NCI-H345 treated with DMSO at 0.1 percent for 48 hours (cell line): ENCODE results near the gene ACVR2A.

ENCODE experiments used
- DNase-seq: peaks from one replicate; lab custom pipeline; 2025; ENCODE audit not compliant: unreplicated experiment; lab: John Stamatoyannopoulos, UW

Gene ACVR2A

DNA sequence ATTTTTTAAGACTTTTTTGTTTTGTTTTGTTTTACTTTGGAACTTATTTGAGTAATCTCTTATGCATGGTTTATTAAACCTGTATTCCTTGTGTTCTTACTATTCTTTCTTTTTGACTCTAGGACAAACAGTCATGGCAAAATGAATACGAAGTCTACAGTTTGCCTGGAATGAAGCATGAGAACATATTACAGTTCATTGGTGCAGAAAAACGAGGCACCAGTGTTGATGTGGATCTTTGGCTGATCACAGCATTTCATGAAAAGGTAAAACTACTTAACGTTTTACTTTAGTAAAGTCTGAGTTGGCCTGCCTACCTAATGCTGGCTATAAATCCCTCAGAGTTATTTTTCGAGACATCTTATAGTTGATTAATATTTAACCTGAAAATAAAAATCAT is 72.3 kb downstream of the ACVR2A start:
- no peak for DNase-seq

DNA sequence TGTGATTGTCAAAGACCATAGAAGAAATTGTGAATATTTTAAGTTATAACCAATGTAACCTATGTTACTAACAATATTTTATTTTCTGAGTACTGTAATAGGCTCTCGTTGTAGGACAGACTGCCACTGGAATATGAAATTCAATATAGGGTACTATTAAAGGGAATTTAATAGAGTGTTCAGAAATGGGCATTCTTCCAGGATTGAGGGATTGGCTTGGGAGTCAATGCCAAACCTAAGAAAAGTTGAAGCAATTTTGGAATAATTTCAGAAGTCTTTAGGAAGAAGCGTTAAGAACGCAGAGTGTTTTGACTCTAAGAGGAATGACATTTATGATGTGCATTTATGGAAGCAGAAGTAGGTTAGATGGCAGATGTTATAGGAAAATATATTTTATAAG is 79.0 kb downstream of the ACVR2A start:
- DNase-seq = no peak

- DNase-seq = no peak
Measured at GRCh38 chr2:147924647-147925046, 79.8 kb downstream of the ACVR2A start.

GRCh38 chr2:147925886-147926285 is 81.1 kb downstream of the ACVR2A start:
- DNase-seq = no peak

DNA sequence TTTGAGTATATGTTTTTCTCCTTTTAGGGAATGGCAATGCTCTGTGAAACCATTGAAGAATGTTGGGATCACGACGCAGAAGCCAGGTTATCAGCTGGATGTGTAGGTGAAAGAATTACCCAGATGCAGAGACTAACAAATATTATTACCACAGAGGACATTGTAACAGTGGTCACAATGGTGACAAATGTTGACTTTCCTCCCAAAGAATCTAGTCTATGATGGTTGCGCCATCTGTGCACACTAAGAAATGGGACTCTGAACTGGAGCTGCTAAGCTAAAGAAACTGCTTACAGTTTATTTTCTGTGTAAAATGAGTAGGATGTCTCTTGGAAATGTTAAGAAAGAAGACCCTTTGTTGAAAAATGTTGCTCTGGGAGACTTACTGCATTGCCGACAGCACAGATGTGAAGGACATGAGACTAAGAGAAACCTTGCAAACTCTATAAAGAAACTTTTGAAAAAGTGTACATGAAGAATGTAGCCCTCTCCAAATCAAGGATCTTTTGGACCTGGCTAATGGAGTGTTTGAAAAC is 82.3 kb downstream of the ACVR2A start:
- DNase-seq = no peak

DNA sequence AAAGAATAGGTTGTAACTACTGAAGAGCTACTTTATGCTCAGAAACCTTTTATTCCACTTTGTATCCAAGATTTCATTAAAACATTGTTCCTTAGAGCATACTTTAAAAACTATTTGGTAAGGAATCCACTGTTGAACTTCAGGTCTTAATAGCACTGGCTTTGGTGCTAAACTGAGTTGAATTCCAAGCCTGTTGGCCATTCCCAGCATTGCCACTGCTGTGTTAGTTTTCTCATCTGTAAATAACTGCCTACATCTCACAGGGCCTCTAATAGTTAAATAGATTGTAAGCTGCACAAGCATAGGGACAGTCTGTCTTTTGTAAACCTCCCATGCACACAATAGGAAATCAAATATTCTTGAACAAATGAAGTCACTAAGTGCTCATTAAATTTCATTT is 89.1 kb downstream of the ACVR2A start:
- no peak for DNase-seq

GRCh38 chr2:147934881-147935620 is 90.2 kb downstream of the ACVR2A start:
- no peak for DNase-seq

- peak; percentile 32 for DNase-seq
Measured at GRCh38 chr2:147937744-147938349, 93.0 kb downstream of the ACVR2A start.

- DNase-seq = no peak
Measured at GRCh38 chr2:147939313-147939712, 94.5 kb downstream of the ACVR2A start.

- DNase-seq = no peak
Measured at GRCh38 chr2:147945660-147946059, 100.8 kb downstream of the ACVR2A start.

GRCh38 chr2:147952118-147952517 is 107.3 kb downstream of the ACVR2A start:
- no peak for DNase-seq

- no peak for DNase-seq
Measured at GRCh38 chr2:147968571-147968970, 123.7 kb downstream of the ACVR2A start.

- DNase-seq = no peak
Measured at GRCh38 chr2:147976102-147976501, 131.3 kb downstream of the ACVR2A start.

DNA sequence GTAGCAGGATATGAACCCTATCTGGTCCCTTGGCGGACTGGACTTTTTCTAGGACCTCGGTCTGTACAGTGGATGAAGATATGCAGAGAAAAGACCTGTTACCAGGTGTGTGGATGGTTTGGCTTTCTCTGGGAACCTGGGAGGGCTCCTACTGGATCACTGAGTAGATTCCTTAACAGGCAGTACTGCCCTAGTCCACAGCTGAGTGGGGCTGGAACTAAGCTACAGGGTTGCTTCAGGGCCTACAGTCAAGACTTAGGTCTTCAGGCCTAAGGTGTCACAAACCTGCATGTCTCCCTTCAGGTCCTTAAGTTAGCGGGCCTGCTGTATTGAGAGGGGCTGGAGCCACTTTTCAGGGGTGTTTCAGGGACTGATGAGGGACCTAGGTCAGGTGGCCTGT is 132.8 kb downstream of the ACVR2A start:
- no peak for DNase-seq
